Naive thymus-derived CD4-positive, alpha-beta T cell (primary cell): ENCODE data around the gene BTLA. TPM values are rescaled to one million over a fixed set of nuclear protein-coding genes. Genes with fewer than 3 reads are reported as not detected.
"Not testable (repeated sequence)": the region's sequence is repeated elsewhere in the genome, so short reads cannot be mapped to it uniquely, and the experiment has no call there.

Experiments
- ATAC-seq: fragments of 150-1000 bp; cut with Tn5 transposase; 2 replicates; pipeline ENCODE4 v1.10.0; 2021; ENCODE audit warnings: mild to moderate bottlenecking, moderate library complexity
- CTCF ChIA-PET: fragments of 350-600 bp; sonication (Branson Sonifier 250); formaldehyde crosslinking; loops from one replicate; lab custom pipeline; 2021; ENCODE audit warnings: antibody characterized with exemption; lab: Charles Lee
- POLR2A ChIA-PET: fragments of 350-600 bp; sonication (Branson Sonifier 250); formaldehyde crosslinking; loops from one replicate; lab custom pipeline; 2021; ENCODE audit warnings: antibody characterized with exemption, inconsistent platforms; lab: Charles Lee
- DNase-seq, 9 donors: peaks; one replicate each; pipeline versions ENCODE4 v3.0.0 to v3.0.0-alpha.2; 2020 to 2022; ENCODE audit warnings: mixed read lengths in 1 of 9
- H3K27ac ChIP-seq: one replicate; pipeline ENCODE4 v1.7.0; 2013; ENCODE audit warnings: mild to moderate bottlenecking, low read depth, low read length, moderate library complexity
- H3K27me3 ChIP-seq, 2 donors: one replicate each; pipeline ENCODE4 v1.7.0; 2013; ENCODE audit warnings: low read length in 2 of 2, mild to moderate bottlenecking in 2 of 2, moderate library complexity in 2 of 2; ENCODE audit not compliant: control insufficient read depth in 2 of 2, insufficient read depth in 2 of 2
- H3K36me3 ChIP-seq, 3 experiments: 1 replicate in 2 of 3; 2 replicates in 1 of 3; pipeline ENCODE4 v1.7.0; 2013; ENCODE audit warnings: low read length in 3 of 3, mild to moderate bottlenecking in 3 of 3, moderate library complexity in 1 of 3; ENCODE audit not compliant: insufficient read depth in 3 of 3, control insufficient read depth in 2 of 3
- H3K4me1 ChIP-seq, 2 donors: one replicate each; pipeline ENCODE4 v1.7.0; 2013; ENCODE audit warnings: low read length in 2 of 2, mild to moderate bottlenecking in 2 of 2, moderate library complexity in 1 of 2; ENCODE audit not compliant: control insufficient read depth in 2 of 2, insufficient read depth in 2 of 2
- H3K4me3 ChIP-seq: 2 replicates; pipeline ENCODE4 v1.7.0; 2013; ENCODE audit warnings: mild to moderate bottlenecking, low read length
- H3K9me3 ChIP-seq, 3 experiments: 1 replicate in 2 of 3; 2 replicates in 1 of 3; pipeline ENCODE4 v1.7.0; 2013; ENCODE audit warnings: low read length in 3 of 3; ENCODE audit not compliant: control insufficient read depth in 2 of 3
- H3K27ac Mint-ChIP-seq, 9 donors: one replicate each; pipeline ENCODE4 v1.8.0; 2020 to 2022; ENCODE audit warnings: mixed read lengths in 9 of 9, mild to moderate bottlenecking in 8 of 9, moderate library complexity in 5 of 9, inconsistent platforms in 2 of 9
- H3K27me3 Mint-ChIP-seq, 5 donors: one replicate each; pipeline ENCODE4 v1.8.0; 2021 to 2022; ENCODE audit warnings: mixed read lengths in 5 of 5, mild to moderate bottlenecking in 1 of 5
- H3K36me3 Mint-ChIP-seq, 5 donors: one replicate each; pipeline ENCODE4 v1.8.0; 2020 to 2022; ENCODE audit warnings: mixed read lengths in 5 of 5, mild to moderate bottlenecking in 3 of 5, inconsistent platforms in 1 of 5
- H3K4me1 Mint-ChIP-seq, 7 donors: one replicate each; pipeline ENCODE4 v1.8.0; 2020 to 2022; ENCODE audit warnings: mixed read lengths in 7 of 7, mild to moderate bottlenecking in 3 of 7, inconsistent platforms in 1 of 7
- H3K4me3 Mint-ChIP-seq, 10 donors: one replicate each; pipeline ENCODE4 v1.8.0; 2020 to 2022; ENCODE audit warnings: mild to moderate bottlenecking in 10 of 10, mixed read lengths in 10 of 10, moderate library complexity in 6 of 10, inconsistent platforms in 2 of 10
- H3K9me3 Mint-ChIP-seq, 11 donors: one replicate each; pipeline ENCODE4 v1.8.0; 2020 to 2022; ENCODE audit warnings: mixed read lengths in 11 of 11, mild to moderate bottlenecking in 4 of 11, inconsistent platforms in 1 of 11, moderate library complexity in 1 of 11
- intact Hi-C, 2 donors: fragments of 100-400 bp; cut with micrococcal nuclease; formaldehyde crosslinking; loops; one replicate each; pipeline ENCODE4 v1.15.1; 2023
- polyA plus RNA-seq, 2 donors: library from polyadenylated mRNA; unstranded; fragments of 300-500 nt; fragmentation: Illumina TruSeq; gene quantifications; one replicate each; pipeline ENCODE4 v1.2.3, GENCODE V29; 2021
- total RNA-seq, 6 experiments: library from RNA in 5 of 6; stranded (reverse) in 5 of 6; gene quantifications; 1 replicate in 5 of 6; 2 replicates in 1 of 6; pipeline ENCODE4 v1.2.3 and lab custom pipeline; 2021 to 2026

Gene BTLA
- total and polyA plus RNA-seq, 7 experiments from 2014 or later, result 13.3 to 29.5 (median 18.5) TPM

- H3K9me3 ChIP-seq, DNase-seq, H3K27me3 ChIP-seq, H3K4me1 ChIP-seq, H3K9me3 Mint-ChIP-seq, H3K4me1 Mint-ChIP-seq, POLR2A ChIA-PET, H3K27ac ChIP-seq, CTCF ChIA-PET, intact Hi-C loops, H3K4me3 ChIP-seq, H3K27me3 Mint-ChIP-seq, H3K4me3 Mint-ChIP-seq, ATAC-seq: not testable (repeated sequence)
- Mint-ChIP-seq H3K27ac (peak overlapping the region in 4 of 9 donors; percentile 16 to 63 (median 38)), H3K36me3 (peaks cover under 1 to 17% (median 5%) of the 10 kb centered on the region in 5 donors)
- peaks cover 0 to 13% (median 0%) of the 10 kb centered on the region in 3 experiments for H3K36me3 ChIP-seq
Observed at GRCh38 chr3:112524127-112524526, 24.9 kb upstream of the BTLA start.

DNA sequence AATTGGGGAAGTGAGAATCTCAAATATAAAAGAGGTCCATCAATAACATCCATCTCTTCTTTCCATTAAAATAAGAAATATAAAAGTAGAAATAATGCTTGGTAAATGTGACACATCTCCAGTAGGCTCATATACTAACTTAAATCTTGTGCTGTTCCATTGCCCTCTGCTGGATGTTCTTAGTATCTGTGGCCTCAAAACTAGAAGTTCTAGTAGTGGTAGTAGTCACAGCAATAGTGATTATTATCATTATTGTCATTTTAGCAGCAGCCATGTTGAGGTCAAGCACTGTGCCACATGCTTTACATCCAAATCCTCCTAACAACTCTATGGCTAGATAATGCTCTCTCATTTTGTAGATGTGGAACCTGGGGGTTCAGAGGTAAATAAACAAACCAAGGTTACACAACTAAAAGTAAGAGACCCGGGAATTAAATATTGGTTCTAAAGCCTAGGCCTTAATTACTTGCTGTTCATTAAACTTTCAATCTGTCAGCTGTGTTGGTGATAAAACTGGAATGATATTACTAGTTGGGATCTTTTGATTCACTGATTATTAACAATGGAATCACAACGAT is 20.2 kb upstream of the BTLA start:
- Histone ChIP-seq H3K4me3 (no peak overlapping the region), H3K27me3 (no peaks in the 10 kb centered on the region), H3K27ac (no peak overlapping the region), H3K36me3 (no peaks in the 10 kb centered on the region), H3K4me1 (peaks cover 0 to under 1% of the 10 kb centered on the region in 2 donors), H3K9me3 (no peaks in the 10 kb centered on the region)
- ATAC-seq (peak; percentile 94), DNase-seq (peak in 7 of 9 donors; percentile 41 to 74 (median 63))
- Mint-ChIP-seq H3K4me1 (peaks cover 5 to 25% (median 19%) of the 10 kb centered on the region in 7 donors), H3K27ac (peak overlapping the region in 3 of 9 donors; percentile 4 to 78 (median 25)), H3K27me3 (no peaks in the 10 kb centered on the region), H3K4me3 (no peak overlapping the region), H3K36me3 (peaks cover 0 to 5% (median 1%) of the 10 kb centered on the region in 5 donors), H3K9me3 (peaks cover 0 to 3% (median 0%) of the 10 kb centered on the region in 11 donors)
- intact Hi-C loops, result loop anchor here (1.0 to 5.0 kb wide), 13 partner anchors 12 to 408 kb away; partner anchors contain the start of gene BTLA (in 1 of the 2)
- POLR2A ChIA-PET, result no interaction called here
- CTCF ChIA-PET, result interaction anchor here (0.7 to 3.6 kb wide), 15 partner anchors 12 to 408 kb away, joined by 3 to 31 read pairs (median 7); partner anchors contain the start of genes CD200 and SLC9C1

DNA sequence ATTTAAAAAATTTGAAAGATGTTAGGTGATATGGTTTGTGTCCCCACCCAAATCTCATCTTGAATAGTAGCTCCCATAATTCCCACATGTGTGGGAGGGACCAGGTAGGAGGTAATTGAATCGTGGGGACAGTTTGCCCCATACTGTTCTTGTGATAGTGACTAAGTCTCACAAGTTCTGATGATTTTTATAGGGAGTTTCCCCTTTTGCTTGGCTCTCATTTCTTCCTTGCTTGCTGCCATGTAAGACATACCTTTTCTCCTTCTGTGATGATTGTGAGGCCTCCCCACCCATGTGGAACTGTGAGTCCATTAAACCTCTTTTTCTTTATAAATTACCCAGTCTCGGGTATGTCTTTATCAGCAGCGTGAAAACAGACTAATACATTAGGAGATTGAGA is 19.7 kb upstream of the BTLA start:
- ATAC-seq, result peak; percentile 44
- peaks cover 4 to 28% (median 23%) of the 10 kb centered on the region in 7 donors for H3K4me1 Mint-ChIP-seq
- H3K4me1 ChIP-seq, H3K9me3 Mint-ChIP-seq, POLR2A ChIA-PET, H3K36me3 ChIP-seq, H3K4me3 Mint-ChIP-seq, H3K27ac ChIP-seq, H3K27me3 Mint-ChIP-seq, H3K4me3 ChIP-seq, H3K36me3 Mint-ChIP-seq, H3K27me3 ChIP-seq, H3K9me3 ChIP-seq: not testable (repeated sequence)
- CTCF ChIA-PET, result interaction anchor here (0.7 to 3.6 kb wide), 8 partner anchors 17 to 397 kb away, joined by 3 to 24 read pairs (median 4); partner anchors contain the start of genes CD200 and SLC9C1
- H3K27ac Mint-ChIP-seq, result peak overlapping the region in 2 of 9 donors; percentile 25 to 78
- peak in 1 of 9 donors; percentile 11 for DNase-seq
- intact Hi-C loops, result loop anchor here (1.0 to 5.0 kb wide), 13 partner anchors 12 to 408 kb away; partner anchors contain the start of gene BTLA (in 1 of the 2)

GRCh38 chr3:112514527-112515128 is 15.4 kb upstream of the BTLA start:
- peak overlapping the region in 1 of 10 donors; percentile 23 for H3K4me3 Mint-ChIP-seq
- ChIA-PET POLR2A (interaction anchor here (0.7 to 1.2 kb wide), 2 partner anchors 182 to 214 kb away, joined by 3 read pairs; partner anchors contain the start of gene CD200), CTCF (interaction anchor here (0.8 to 1.5 kb wide), 4 partner anchors 184 to 408 kb away, joined by 3 to 4 read pairs (median 3); no protein-coding TSS in a partner anchor)
- Histone ChIP-seq H3K4me1 (peaks cover 0 to 3% of the 10 kb centered on the region in 2 donors), H3K36me3 (no peaks in the 10 kb centered on the region), H3K27ac (no peak overlapping the region), H3K4me3 (no peak overlapping the region), H3K9me3 (no peaks in the 10 kb centered on the region), H3K27me3 (no peaks in the 10 kb centered on the region)
- H3K36me3 Mint-ChIP-seq, result peaks cover 3 to 19% (median 6%) of the 10 kb centered on the region in 5 donors
- H3K4me1 Mint-ChIP-seq, result peaks cover 4 to 28% (median 25%) of the 10 kb centered on the region in 7 donors
- no peaks in the 10 kb centered on the region for H3K27me3 Mint-ChIP-seq
- H3K9me3 Mint-ChIP-seq, result peaks cover 0 to 16% (median 2%) of the 10 kb centered on the region in 11 donors
- no peak for DNase-seq
- intact Hi-C loops, result loop anchor here (2.0 to 5.0 kb wide), 2 partner anchors 16 to 72 kb away; partner anchors contain the start of gene BTLA (in 1 of the 2)
- no peak for ATAC-seq
- H3K27ac Mint-ChIP-seq, result peak overlapping the region in 1 of 9 donors; percentile 49

GRCh38 chr3:112512320-112512719 is 13.0 kb upstream of the BTLA start:
- ATAC-seq, result no peak
- CTCF ChIA-PET, result interaction anchor here (1.0 kb wide), 1 partner anchor 179 kb away, joined by 3 read pairs; the partner anchor contains the start of gene CD200
- Mint-ChIP-seq H3K27ac (no peak overlapping the region), H3K4me1 (peaks cover 8 to 29% (median 21%) of the 10 kb centered on the region in 7 donors), H3K27me3 (no peaks in the 10 kb centered on the region), H3K9me3 (peaks cover 0 to 16% (median 2%) of the 10 kb centered on the region in 11 donors), H3K36me3 (peaks cover 3 to 18% (median 6%) of the 10 kb centered on the region in 5 donors), H3K4me3 (no peak overlapping the region)
- POLR2A ChIA-PET, result no interaction called here
- no peaks in the 10 kb centered on the region for H3K27me3 ChIP-seq
- no peak overlapping the region for H3K27ac ChIP-seq
- no peak for DNase-seq
- H3K9me3 ChIP-seq, result no peaks in the 10 kb centered on the region
- no peaks in the 10 kb centered on the region for H3K36me3 ChIP-seq
- no peak overlapping the region for H3K4me3 ChIP-seq
- intact Hi-C loops, result no loop called here
- peaks cover 0 to 3% of the 10 kb centered on the region in 2 donors for H3K4me1 ChIP-seq

- ChIA-PET POLR2A (interaction anchor here (0.6 to 2.1 kb wide), 4 partner anchors 12 to 26 kb away, joined by 3 to 5 read pairs (median 4); no protein-coding TSS in a partner anchor), CTCF (no interaction called here)
- no peaks in the 10 kb centered on the region for H3K27me3 ChIP-seq
- Mint-ChIP-seq H3K4me1 (peaks cover 10 to 34% (median 27%) of the 10 kb centered on the region in 7 donors), H3K27ac (peak overlapping the region in 1 of 9 donors; percentile 36), H3K36me3 (peaks cover 3 to 18% (median 6%) of the 10 kb centered on the region in 5 donors), H3K9me3 (peaks cover 0 to 16% (median 2%) of the 10 kb centered on the region in 11 donors), H3K27me3 (no peaks in the 10 kb centered on the region), H3K4me3 (no peak overlapping the region)
- no peaks in the 10 kb centered on the region for H3K9me3 ChIP-seq
- no peak overlapping the region for H3K4me3 ChIP-seq
- ATAC-seq (no peak), DNase-seq (no peak)
- H3K27ac ChIP-seq, result no peak overlapping the region
- H3K4me1 ChIP-seq, result no peaks in the 10 kb centered on the region
- H3K36me3 ChIP-seq, result no peaks in the 10 kb centered on the region
- intact Hi-C loops, result no loop called here
Observed at GRCh38 chr3:112508860-112509259, 9.6 kb upstream of the BTLA start.
